GM12874 (cell line): ENCODE measurements around the gene ASS1.

ENCODE experiments used
- TF ChIP-seq, protein P1 (sequence below): IDR thresholded peaks from 2 replicates; pipeline ENCODE4 v1.5.1; 2011; ENCODE audit warnings: low read depth, mild to moderate bottlenecking, control low read depth, low read length, moderate library complexity; ENCODE audit not compliant: insufficient read depth

Gene ASS1

GRCh38 chr9:130482463-130482862 is 37.7 kb downstream of the ASS1 start:
- TF ChIP-seq, protein P1, sequence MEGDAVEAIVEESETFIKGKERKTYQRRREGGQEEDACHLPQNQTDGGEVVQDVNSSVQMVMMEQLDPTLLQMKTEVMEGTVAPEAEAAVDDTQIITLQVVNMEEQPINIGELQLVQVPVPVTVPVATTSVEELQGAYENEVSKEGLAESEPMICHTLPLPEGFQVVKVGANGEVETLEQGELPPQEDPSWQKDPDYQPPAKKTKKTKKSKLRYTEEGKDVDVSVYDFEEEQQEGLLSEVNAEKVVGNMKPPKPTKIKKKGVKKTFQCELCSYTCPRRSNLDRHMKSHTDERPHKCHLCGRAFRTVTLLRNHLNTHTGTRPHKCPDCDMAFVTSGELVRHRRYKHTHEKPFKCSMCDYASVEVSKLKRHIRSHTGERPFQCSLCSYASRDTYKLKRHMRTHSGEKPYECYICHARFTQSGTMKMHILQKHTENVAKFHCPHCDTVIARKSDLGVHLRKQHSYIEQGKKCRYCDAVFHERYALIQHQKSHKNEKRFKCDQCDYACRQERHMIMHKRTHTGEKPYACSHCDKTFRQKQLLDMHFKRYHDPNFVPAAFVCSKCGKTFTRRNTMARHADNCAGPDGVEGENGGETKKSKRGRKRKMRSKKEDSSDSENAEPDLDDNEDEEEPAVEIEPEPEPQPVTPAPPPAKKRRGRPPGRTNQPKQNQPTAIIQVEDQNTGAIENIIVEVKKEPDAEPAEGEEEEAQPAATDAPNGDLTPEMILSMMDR: no peak

DNA sequence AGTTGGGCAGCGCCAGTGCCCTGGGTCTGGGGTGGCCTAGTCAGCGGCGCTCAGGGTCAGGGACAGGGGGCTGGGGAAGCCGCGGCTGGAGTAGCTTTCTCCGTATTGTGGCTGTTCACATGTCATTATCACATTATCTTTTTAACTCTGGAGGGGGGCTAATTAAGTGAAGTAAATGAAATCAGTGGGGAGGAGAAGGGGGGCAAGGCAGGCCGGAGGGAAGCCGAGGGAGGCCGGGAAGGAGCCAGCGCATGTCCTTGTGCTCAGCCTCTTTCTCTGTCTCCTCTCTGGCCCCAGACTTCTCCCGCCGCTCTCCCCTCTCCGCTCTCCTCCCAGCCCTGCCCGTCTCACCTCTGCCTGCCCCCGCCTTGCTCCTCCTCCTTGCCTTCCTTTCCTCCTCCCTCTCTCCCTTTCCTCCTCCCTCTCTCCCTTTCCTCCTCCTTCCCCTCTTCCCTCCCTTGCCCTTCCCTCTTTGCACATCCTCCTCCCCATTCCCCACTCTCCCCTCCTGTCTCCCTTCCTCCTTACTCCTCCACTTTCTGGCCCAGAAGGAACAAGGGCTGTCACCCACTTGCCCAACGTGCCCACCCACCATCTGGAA is 38.7 kb downstream of the ASS1 start:
- TF ChIP-seq, protein P1: no peak

DNA sequence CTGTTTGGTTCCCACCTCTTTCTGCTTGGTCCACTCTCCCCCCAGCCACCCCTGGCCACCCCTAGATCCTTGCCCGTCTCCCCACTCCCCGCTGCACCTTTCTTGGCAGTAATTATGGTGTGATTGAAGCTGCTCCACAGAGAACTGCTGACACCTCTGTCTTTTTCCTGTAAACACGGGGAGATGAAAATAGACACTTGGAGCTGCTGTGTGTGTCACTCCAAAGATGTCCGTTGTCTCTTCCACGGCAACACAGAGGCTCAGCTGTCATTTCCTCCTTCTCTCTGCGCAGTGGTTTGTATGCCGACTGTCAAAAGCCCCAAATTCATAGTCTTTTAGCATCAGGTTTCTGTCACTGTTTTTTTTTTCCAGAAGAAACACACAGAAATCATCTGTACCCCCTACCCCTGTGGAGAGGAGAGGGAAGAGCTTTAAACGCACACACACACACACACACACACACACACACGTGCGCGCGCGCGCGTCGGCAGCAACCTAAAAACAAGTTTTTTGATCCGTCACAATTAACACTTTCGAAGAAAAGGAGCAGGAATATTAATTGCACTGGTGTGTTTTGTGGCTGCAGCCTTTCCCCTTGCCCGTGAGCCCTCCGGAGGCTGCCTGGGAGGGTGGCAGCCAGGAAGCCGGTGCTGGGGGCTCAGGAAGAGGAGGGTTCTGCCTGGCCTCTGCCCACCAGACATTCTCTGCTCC is 39.8 kb downstream of the ASS1 start:
- TF ChIP-seq, protein P1: no peak

DNA sequence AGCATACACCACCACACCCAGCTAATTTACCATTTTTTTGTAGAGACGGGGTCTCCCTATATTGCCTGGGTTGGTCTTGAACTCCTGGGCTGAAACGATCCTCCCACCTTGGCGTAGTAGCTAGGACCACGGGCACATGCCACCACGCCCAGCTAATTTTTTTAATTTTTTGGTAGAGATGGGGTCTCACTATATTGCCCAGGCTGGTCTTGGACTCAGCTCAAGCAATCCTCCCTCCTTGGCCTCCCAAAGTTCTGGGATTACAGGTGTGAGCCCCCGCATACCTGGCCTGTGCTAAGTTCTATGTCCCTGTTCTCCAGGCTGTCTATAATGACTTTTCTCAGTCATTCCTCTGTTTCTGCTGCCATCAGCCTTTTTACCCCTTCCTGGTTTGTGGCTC is 41.3 kb downstream of the ASS1 start:
- TF ChIP-seq, protein P1: no peak

DNA sequence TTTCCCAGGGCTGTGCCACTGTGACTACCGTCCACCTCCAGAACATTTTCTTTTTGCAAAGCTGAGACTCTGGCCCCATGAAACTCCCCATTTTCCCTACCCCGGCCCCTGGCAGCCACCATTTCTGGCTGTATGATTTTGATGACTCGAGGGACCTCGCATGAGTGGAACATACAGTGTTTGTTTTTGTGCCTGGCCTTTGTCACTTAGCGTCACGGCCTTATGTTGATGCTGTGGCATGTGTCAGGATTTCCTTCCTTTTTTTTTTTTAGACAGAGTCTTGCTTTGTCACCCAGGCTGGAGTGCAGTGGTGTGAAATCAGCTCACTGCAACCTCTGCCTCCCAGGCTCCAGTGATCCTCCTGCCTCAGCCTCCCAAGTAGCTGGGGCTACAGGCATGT is 42.7 kb downstream of the ASS1 start:
- TF ChIP-seq, protein P1: no peak

DNA sequence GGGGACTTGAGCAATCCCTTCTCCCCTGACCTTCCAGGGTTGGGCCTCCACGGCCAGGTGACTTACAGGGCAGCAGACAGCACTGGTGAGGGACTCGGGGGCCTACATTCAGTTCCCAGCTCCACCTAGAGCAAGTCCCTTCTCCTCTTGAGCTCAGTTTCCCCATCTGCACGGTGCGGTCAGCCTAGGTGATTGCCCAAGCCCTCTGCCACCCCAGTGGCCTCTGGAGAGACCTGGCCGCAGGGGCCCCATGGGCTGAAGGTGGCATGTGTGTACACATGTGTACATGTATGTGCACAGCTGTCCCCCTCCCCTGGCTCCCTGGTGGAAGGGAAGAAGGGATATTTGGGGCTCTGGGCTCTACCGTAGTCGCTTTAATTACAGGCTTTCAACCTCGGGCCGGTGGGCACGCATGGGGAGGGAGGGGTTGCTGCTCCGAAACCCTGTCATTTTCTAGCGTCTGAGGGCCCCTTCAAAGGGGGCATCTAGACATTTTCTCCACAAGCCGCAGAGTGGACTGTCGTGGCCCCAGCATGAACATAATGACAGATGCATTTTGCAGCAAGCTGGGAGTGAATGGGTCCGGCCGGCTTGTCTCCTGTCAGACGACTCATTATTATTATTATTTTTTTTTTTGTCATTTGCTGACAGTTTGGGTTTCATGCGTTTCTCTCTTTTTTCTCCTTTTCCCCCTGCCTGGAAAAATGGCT is 44.0 kb downstream of the ASS1 start:
- TF ChIP-seq, protein P1: no peak

GRCh38 chr9:130490981-130491380 is 46.2 kb downstream of the ASS1 start:
- TF ChIP-seq, protein P1: no peak
